Lung (tissue), 12 donors: ENCODE measurements around the gene AK9. TPM values are rescaled to one million over a fixed set of nuclear protein-coding genes. Genes with fewer than 3 reads are reported as not detected.

Experiments used
- ATAC-seq: fragments of 200-7000 bp; cut with Tn5 transposase; one replicate; pipeline ENCODE4 v1.9.1; 2020; ENCODE audit warnings: moderate number of reproducible peaks; ENCODE audit not compliant: insufficient read depth, low FRiP score
- DNase-seq, 3 donors: peaks; one replicate each; pipeline ENCODE4 v3.0.0-alpha.2; 2013 to 2017
- H3K27ac ChIP-seq, 2 donors: one replicate each; pipeline ENCODE4 v1.5.1; 2013; ENCODE audit warnings: mild to moderate bottlenecking in 2 of 2, moderate library complexity in 2 of 2, control low read depth in 1 of 2, inconsistent platforms in 1 of 2, low read depth in 1 of 2, low read length in 1 of 2
- H3K27me3 ChIP-seq, 3 donors: one replicate each; pipeline ENCODE4 v1.5.1; 2013; ENCODE audit warnings: low read length in 2 of 3; ENCODE audit not compliant: control insufficient read depth in 3 of 3, insufficient read depth in 3 of 3
- H3K36me3 ChIP-seq, 4 donors: one replicate each; pipeline ENCODE4 v1.5.1; 2013; ENCODE audit warnings: low read length in 4 of 4, mild to moderate bottlenecking in 1 of 4, moderate library complexity in 1 of 4; ENCODE audit not compliant: control insufficient read depth in 4 of 4, insufficient read depth in 4 of 4
- H3K4me1 ChIP-seq, 5 donors: one replicate each; pipeline ENCODE4 v1.5.1; 2013; ENCODE audit warnings: low read length in 5 of 5, mild to moderate bottlenecking in 2 of 5, moderate library complexity in 1 of 5; ENCODE audit not compliant: control insufficient read depth in 5 of 5, insufficient read depth in 5 of 5
- H3K4me3 ChIP-seq: one replicate; pipeline ENCODE4 v1.5.1; 2013; ENCODE audit warnings: mild to moderate bottlenecking, control low read depth, moderate library complexity
- H3K9ac ChIP-seq, 2 donors: one replicate each; pipeline ENCODE4 v1.5.1; 2013; ENCODE audit warnings: low read length in 2 of 2, control low read depth in 1 of 2; ENCODE audit not compliant: insufficient read depth in 1 of 2
- H3K9me3 ChIP-seq, 4 donors: one replicate each; pipeline ENCODE4 v1.5.1; 2013; ENCODE audit warnings: low read length in 3 of 4, mild to moderate bottlenecking in 1 of 4, moderate library complexity in 1 of 4; ENCODE audit not compliant: control insufficient read depth in 4 of 4, insufficient read depth in 3 of 4
- CTCF ChIP-seq: IDR thresholded peaks from 2 replicates; pipeline ENCODE4 v1.5.1; 2012; ENCODE audit warnings: mild to moderate bottlenecking; ENCODE audit errors: control extremely low read depth, extremely low read depth
- WGBS, 2 donors: extraction: QIAGEN DNeasy Blood & Tissue Kit; methylation state at CpG; one replicate each; pipeline ENCODE4 v1.1.7; 2013; 5-methylcytosine and 5-hydroxymethylcytosine counted together
- polyA plus RNA-seq, 2 donors: library from polyadenylated mRNA; stranded (reverse); fragments of 200-250 nt; gene quantifications; one replicate each; pipeline ENCODE4 v1.2.1, GENCODE V29; 2013
- total RNA-seq, 2 donors: library from RNA; depleted of rRNA in 1 of 2; stranded (reverse); fragments of >200 nt in 1 of 2; gene quantifications; one replicate each; pipeline ENCODE4 v1.2.1, GENCODE V29; 2014 to 2021
- donor health status: control.
- donor health status: control.
- donor health status: Bipolar disorder and iron deficiency.
- donor health status: healthy.
- donor health status: DM: yes; HTN: yes; CAD: no.

AK9 gene
- total and polyA plus RNA-seq, 4 donors, result 4.1 to 26.3 (median 7.2) TPM

- 15 to 16% methylated on average over 7 of the region's 7 CpGs for WGBS, 2 donors
- peaks cover 0 to 4% (median 0%) of the 10 kb centered on the region in 5 donors for H3K4me1 ChIP-seq
- H3K36me3 ChIP-seq, result no peaks in the 10 kb centered on the region
- H3K9ac ChIP-seq, result no peak overlapping the region
- peaks cover 0 to 3% (median 0%) of the 10 kb centered on the region in 4 donors for H3K9me3 ChIP-seq
- no peak overlapping the region for H3K27ac ChIP-seq
- DNase-seq, result peak; percentile 84 to 93 (median 91)
- TF ChIP-seq CTCF, result peak; percentile 98
- no peak overlapping the region for H3K4me3 ChIP-seq
- peak; percentile 97 for ATAC-seq
- no peaks in the 10 kb centered on the region for H3K27me3 ChIP-seq
Observed at GRCh38 chr6:109705258-109705657, 14.3 kb upstream of the AK9 start.

GRCh38 chr6:109702791-109703190 is 11.8 kb upstream of the AK9 start:
- DNase-seq, result no peak
- no peak for TF ChIP-seq CTCF
- Histone ChIP-seq H3K27me3 (no peaks in the 10 kb centered on the region), H3K9me3 (no peaks in the 10 kb centered on the region), H3K4me1 (peaks cover 0 to 4% (median 0%) of the 10 kb centered on the region in 5 donors), H3K27ac (no peak overlapping the region), H3K36me3 (no peaks in the 10 kb centered on the region), H3K4me3 (no peak overlapping the region), H3K9ac (no peak overlapping the region)
- WGBS, 2 donors, result 32 to 48% methylated on average over 4 of the region's 4 CpGs
- no peak for ATAC-seq

- WGBS, 2 donors, result 46 to 70% methylated on average over 2 of the region's 2 CpGs
- no peak overlapping the region for H3K27ac ChIP-seq
Observed at GRCh38 chr6:109701774-109702173, 10.8 kb upstream of the AK9 start.

More at GRCh38 chr6:109701774-109702173, 10.8 kb upstream of the AK9 start:
- DNase-seq (no peak), ATAC-seq (no peak)
- no peaks in the 10 kb centered on the region for H3K36me3 ChIP-seq
- H3K4me3 ChIP-seq, result no peak overlapping the region
- no peak for TF ChIP-seq CTCF
- H3K27me3 ChIP-seq, result no peaks in the 10 kb centered on the region
- peaks cover 0 to 4% (median 0%) of the 10 kb centered on the region in 5 donors for H3K4me1 ChIP-seq
- no peak overlapping the region for H3K9ac ChIP-seq
- no peaks in the 10 kb centered on the region for H3K9me3 ChIP-seq
